KMS-11 (cell line): ENCODE results near the gene SERTAD3.

Experiments used
- H2AFZ ChIP-seq: fragments of 200-600 bp; sonication (generic); 2 replicates; pipeline ENCODE4 v1.6.1; 2016; ENCODE audit warnings: antibody characterized with exemption, mixed run types, low read depth
- H3K27ac ChIP-seq: fragments of 200-600 bp; sonication (generic); 2 replicates; pipeline ENCODE4 v1.6.1; 2016; ENCODE audit warnings: mild to moderate bottlenecking, mixed run types
- H3K27me3 ChIP-seq: fragments of 200-600 bp; sonication (generic); 2 replicates; pipeline ENCODE4 v1.6.1; 2017; ENCODE audit warnings: mild to moderate bottlenecking, low read depth, mixed run types, moderate library complexity; ENCODE audit not compliant: insufficient read depth
- H3K36me3 ChIP-seq: fragments of 200-600 bp; sonication (generic); 2 replicates; pipeline ENCODE4 v1.6.1; 2017; ENCODE audit warnings: mild to moderate bottlenecking, mixed run types; ENCODE audit not compliant: insufficient read depth
- H3K4me1 ChIP-seq: fragments of 200-600 bp; sonication (generic); 2 replicates; pipeline ENCODE4 v1.6.1; 2016; ENCODE audit warnings: mild to moderate bottlenecking, low read depth, mixed run types; ENCODE audit not compliant: poor library complexity, severe bottlenecking
- H3K4me2 ChIP-seq: fragments of 200-600 bp; sonication (generic); 2 replicates; pipeline ENCODE4 v1.7.0; 2016; ENCODE audit warnings: mild to moderate bottlenecking, mixed run types
- H3K4me3 ChIP-seq: fragments of 200-600 bp; sonication (generic); IDR thresholded peaks from 2 replicates; pipeline ENCODE4 v1.6.1; 2017; ENCODE audit warnings: low read depth, low read length, mixed read lengths; ENCODE audit not compliant: insufficient read depth
- H3K79me2 ChIP-seq: fragments of 200-600 bp; sonication (generic); 2 replicates; pipeline ENCODE4 v1.6.1; 2016; ENCODE audit warnings: low read depth, mixed run types; ENCODE audit not compliant: insufficient read depth
- H3K9ac ChIP-seq: fragments of 200-600 bp; sonication (generic); 2 replicates; pipeline ENCODE4 v1.6.1; 2016; ENCODE audit warnings: mild to moderate bottlenecking, mixed run types
- H4K20me1 ChIP-seq: fragments of 200-600 bp; sonication (generic); 2 replicates; pipeline ENCODE4 v1.6.1; 2016; ENCODE audit warnings: mild to moderate bottlenecking, mixed run types; ENCODE audit not compliant: insufficient read depth
- CTCF ChIP-seq: fragments of 200-600 bp; sonication (generic); conservative IDR thresholded peaks from 2 replicates; pipeline ENCODE4 v1.6.1; 2017; ENCODE audit warnings: low read depth, mild to moderate bottlenecking, antibody characterized with exemption, low read length, moderate library complexity, mixed read lengths

Gene SERTAD3

GRCh38 chr19:40392894-40393517, 51.1 kb downstream of the SERTAD3 start:
- H3K36me3 ChIP-seq, result no peaks in the 10 kb centered on the region
- H3K27me3 ChIP-seq, result peaks cover 12% of the 10 kb centered on the region
- TF ChIP-seq CTCF, result no peak
- no peak overlapping the region for H2AFZ ChIP-seq
- no peak overlapping the region for H3K9ac ChIP-seq
- no peak overlapping the region for H3K27ac ChIP-seq
- H3K4me1 ChIP-seq, result peaks cover 17% of the 10 kb centered on the region
- H3K79me2 ChIP-seq, result no peaks in the 10 kb centered on the region
- H4K20me1 ChIP-seq, result no peaks in the 10 kb centered on the region
- H3K4me3 ChIP-seq, result no peak overlapping the region
- no peak overlapping the region for H3K4me2 ChIP-seq

- Histone ChIP-seq H3K79me2 (no peaks in the 10 kb centered on the region), H2AFZ (no peak overlapping the region), H3K36me3 (no peaks in the 10 kb centered on the region), H3K4me1 (peaks cover 17% of the 10 kb centered on the region), H3K4me2 (no peak overlapping the region), H4K20me1 (no peaks in the 10 kb centered on the region), H3K4me3 (no peak overlapping the region), H3K9ac (no peak overlapping the region), H3K27me3 (peaks cover 9% of the 10 kb centered on the region), H3K27ac (no peak overlapping the region)
- no peak for TF ChIP-seq CTCF
These were observed 52.0 kb downstream of the SERTAD3 start for GRCh38 chr19:40392123-40392522.
